ENCODE data around the gene ERF.
"Not testable (repeated sequence)": the region's sequence is repeated elsewhere in the genome, so short reads cannot be mapped to it uniquely, and the experiment has no call there.

Gene ERF

DNA sequence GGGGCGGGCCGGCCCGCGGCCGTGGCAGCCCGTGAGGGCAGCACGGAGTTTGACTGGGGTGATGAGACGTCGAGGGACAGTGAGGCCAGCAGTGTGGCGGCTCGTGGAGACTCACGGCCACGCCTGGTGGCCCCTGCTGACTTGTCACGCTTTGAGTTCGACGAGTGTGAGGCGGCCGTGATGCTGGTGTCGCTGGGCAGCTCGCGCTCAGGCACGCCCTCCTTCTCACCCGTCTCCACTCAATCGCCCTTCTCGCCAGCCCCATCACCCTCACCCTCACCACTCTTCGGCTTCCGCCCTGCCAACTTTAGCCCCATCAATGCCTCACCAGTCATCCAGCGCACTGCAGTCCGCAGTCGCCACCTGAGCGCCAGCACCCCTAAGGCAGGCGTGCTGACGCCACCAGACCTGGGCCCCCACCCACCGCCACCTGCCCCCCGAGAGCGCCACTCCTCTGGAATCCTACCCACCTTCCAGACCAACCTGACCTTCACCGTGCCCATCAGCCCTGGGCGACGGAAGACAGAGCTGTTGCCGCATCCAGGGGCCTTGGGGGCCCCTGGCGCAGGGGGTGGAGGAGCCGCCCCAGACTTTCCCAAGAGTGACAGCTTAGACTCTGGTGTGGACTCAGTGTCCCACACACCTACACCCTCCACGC, 18.6 kb upstream of the ERF start:
- DNase-seq = no peak

- no peak for DNase-seq
Measured at GRCh38 chr19:42272989-42273406, 18.1 kb upstream of the ERF start.

GRCh38 chr19:42272535-42272897, 17.6 kb upstream of the ERF start:
- no peak for DNase-seq

- DNase-seq = no peak
Measured at GRCh38 chr19:42271861-42272534, 17.1 kb upstream of the ERF start.

DNA sequence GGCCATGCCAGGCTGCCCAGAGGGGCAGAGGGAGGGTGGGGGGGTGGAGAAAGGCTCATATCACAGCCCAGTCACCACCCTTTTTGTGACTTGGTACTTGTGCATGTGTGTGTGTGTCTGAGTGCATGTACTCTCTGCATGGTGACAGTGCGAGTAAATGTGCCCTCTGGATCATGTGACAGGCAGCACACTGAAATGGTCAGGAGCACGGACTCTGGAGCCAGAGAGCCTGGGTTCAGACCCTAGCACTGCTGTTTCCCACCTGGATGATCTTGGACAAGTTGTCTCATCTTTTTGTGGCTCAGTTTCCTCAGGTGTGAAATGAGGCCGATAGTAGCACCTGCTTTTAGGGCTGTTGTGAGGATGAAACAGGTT, 16.1 kb upstream of the ERF start:
- DNase-seq = no peak

DNA sequence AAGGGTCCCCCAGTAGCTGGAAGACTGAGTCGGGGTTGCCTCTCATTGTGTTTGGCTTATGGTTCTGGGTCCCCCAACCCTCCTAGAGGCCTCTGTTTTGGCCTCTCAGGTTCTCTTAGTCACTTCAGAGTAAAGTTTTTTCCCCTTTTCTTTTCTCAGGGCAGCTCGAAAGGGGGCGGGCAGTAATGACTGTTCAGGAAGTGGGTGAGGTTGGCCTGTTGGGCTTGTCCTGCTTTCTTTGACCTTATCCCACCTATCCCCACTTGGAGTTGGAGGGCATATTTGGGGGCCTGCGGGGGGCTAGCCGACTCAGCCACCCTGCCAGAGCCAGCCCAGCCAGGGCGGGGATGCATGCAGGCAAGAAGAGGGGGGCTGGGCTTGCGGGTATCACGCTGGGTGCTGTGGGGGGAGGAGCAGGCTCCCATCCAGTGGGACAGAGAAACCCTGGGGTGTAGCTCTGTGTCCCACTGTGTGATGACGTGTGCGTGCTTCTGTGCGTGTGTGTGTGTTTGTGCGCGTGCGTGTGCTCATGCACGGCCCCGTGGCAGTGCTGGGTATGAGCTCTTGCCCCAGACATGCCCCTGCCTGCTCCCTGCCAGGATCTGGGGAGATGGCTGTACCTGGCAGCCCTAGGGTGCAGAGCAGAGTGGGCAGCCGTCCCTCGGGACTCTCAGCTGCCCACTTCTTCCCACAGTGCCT, 15.6 kb upstream of the ERF start:
- DNase-seq = peak; percentile 63

GRCh38 chr19:42269478-42270345, 14.8 kb upstream of the ERF start:
- no peak for DNase-seq

GRCh38 chr19:42268704-42269477, 14.0 kb upstream of the ERF start, which contains the start of gene CIC:
Gene CIC (plus strand): TSS chr19:42269252. CDS start chr19:42271784, 2,532 bp downstream.
- DNase-seq = peak; percentile 99

GRCh38 chr19:42268142-42268703, 13.3 kb upstream of the ERF start:
- peak; percentile 96 for DNase-seq

DNA sequence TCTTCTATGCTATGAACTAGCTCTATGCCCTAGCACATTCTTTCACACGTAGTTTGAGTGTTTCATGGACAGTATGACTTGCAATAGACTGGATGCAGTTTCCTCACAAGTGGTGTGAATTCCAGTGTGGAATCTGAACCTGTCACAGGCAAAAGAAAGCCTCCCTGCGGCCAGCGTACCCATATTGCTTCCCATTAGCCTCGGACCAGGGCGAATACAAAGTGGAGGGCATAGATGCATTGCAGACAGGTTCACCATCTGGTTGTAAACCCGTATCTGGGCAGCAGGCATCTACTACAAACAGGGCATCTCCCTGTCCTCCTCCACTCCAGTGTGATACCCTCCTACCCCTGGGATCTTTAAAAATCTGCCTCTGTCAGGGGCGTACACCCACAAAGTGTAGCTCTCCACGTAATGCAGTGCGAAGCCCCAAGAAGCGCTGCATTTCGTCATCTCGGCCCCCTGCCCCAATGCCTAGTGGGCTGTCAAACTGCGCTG, 12.8 kb upstream of the ERF start:
- DNase-seq = no peak

- DNase-seq = not testable (repeated sequence)
Measured at GRCh38 chr19:42266928-42267603, 12.1 kb upstream of the ERF start.

DNA sequence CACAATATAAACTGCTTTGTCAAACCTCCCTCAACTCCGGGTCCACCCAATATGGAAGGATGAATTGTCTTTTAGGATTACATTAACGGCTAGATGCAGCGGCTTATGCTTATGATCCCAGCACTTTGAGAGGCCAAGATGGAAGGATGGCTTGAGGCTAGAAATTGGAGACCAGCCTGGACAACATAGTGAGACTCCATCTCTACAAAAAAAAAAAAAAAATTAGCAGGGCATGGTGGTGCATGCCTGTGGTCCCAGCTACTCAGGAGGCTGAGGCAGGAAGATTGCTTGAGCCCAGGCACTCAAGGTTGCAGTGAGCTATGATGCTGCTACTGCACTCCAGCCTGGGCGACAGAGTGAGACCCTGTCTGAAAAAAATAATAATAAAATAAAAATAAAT, 11.2 kb upstream of the ERF start:
- not testable (repeated sequence) for DNase-seq

- DNase-seq = no peak
Measured at GRCh38 chr19:42261763-42262162, 6.8 kb upstream of the ERF start.

GRCh38 chr19:42257842-42258241, 2.9 kb upstream of the ERF start:
- DNase-seq = not testable (repeated sequence)

DNA sequence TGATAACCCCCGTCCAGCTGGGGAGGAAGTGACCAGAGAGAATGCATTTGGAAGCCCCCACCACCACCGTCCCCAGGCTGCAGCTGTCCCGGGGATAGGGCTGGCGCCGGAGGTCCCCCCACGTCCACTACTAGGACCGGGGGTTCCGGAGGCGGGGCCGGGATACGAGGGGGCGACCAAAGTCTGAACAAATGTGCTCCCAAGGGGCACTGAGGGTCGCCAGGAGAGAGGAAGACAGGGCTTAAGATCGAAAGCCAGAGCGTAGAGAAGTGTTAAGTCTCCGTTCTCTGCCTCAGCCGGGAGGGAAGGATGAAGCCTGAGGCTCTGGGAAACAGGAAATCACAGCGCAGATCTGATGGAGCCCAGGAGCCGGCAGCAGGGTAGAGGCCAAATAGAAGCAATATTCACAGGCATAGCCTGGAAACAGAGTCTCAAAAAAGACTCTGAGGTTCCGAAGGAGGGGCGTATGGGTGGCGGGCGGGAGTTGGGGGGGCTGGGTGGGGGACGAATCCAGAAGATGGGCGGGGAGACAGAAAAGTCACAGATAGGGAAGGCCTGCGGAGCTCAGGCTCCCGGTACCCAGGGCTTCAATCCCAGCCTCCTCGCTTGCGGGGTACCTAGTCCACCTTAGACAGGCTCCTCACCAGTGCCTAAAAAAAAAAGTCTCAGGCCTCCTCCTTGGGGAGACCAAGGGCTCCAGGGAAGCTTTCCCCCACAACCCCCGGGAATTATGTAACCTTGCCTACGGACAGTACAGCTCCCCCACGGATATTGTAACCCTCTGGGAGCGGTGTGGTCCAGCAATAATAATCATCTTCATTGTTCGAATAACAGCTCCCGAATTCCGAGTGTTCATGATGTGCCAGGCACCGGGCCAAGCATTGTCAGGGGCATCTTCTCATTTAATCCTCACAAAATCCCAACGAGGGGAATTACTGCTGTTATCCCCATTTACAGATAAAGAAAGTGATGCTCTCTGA, 1.1 kb upstream of the ERF start:
- no peak for DNase-seq

- peak; percentile 76 for DNase-seq
Measured at GRCh38 chr19:42254089-42254849, 659 bp downstream of the ERF start.

DNA sequence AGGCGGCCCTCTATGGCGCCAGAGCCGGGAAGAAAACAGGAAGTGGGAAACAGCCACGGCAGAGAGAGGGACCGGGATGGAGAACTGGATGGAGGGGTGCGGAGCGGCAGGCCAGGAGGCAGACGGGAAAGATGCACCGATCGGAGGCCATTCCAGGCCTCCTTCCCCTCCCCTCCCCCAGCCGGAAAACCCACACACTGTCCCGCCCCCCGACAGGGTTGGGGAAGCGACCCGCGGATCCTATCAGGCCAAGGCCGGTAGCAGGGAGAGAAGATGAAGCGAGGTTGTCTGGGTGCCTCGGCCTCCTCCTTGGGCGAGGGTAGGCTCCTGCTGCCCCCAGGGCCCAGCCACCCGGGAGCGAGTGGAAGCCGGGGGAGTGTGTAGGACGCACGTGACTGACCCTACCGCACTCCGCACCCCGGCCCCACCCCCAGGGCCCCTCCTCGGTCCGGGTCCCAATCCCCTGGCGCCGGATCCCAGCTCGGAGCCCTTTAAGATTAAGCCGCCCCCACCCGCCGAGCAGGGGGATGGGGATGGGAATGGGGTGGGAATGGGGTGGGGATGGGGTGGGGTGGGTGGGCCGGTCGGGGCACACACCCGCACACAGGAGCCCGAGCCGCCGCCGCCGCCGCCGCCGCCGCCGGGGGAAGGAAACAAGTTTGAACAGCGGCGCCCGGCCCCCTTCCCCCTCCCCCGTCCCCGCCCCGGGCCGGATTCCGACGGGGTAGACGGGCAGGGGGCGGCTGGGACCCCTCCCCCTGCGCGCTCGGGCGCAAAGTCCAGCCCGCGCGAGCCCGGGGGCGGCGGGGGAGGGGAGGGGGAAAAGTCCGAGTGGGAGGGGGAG, 1.5 kb downstream of the ERF start:
- peak; percentile 62 for DNase-seq

Measured in activated CD4-positive, alpha-beta T cell treated with anti-CD3 and anti-CD28 coated beads, Interleukin-2, amount 50 U/mL, for 1 hour (primary cell).